Stimulated activated CD4-positive, alpha-beta T cell treated with anti-CD3 and anti-CD28 coated beads, Interleukin-12 subunit alpha, Interleukin-12 subunit beta, amount 100 ng/mL, for 4 hours (primary cell): ENCODE results near the gene MRPL23.

Source experiments
- DNase-seq: peaks from one replicate; pipeline ENCODE4 v3.0.0-alpha.2; 2020

Gene MRPL23

GRCh38 chr11:1946812-1947484 lies at the start of gene MRPL23:
MRPL23 (plus strand) TSS chr11:1947332; CDS start chr11:1947363, 31 bp downstream.
- peak; percentile 45 for DNase-seq

- no peak for DNase-seq
Observed at GRCh38 chr11:1899090-1899489, 48.0 kb upstream of the MRPL23 start.

- DNase-seq, result no peak
Observed at GRCh38 chr11:1899686-1900085, 47.4 kb upstream of the MRPL23 start.

GRCh38 chr11:1906181-1906580 lies 41.0 kb upstream of the MRPL23 start:
- no peak for DNase-seq

GRCh38 chr11:1906611-1907423 lies 40.3 kb upstream of the MRPL23 start:
- DNase-seq, result no peak

- DNase-seq, result no peak
Observed at GRCh38 chr11:1908618-1909017, 38.5 kb upstream of the MRPL23 start.

- no peak for DNase-seq
Observed at GRCh38 chr11:1909524-1909923, 37.6 kb upstream of the MRPL23 start.

- no peak for DNase-seq
Observed at GRCh38 chr11:1912289-1912878, 34.7 kb upstream of the MRPL23 start.

- DNase-seq, result no peak
Observed at GRCh38 chr11:1913271-1914060, 33.7 kb upstream of the MRPL23 start.

- DNase-seq, result no peak
Observed at GRCh38 chr11:1915795-1916131, 31.4 kb upstream of the MRPL23 start.

- DNase-seq, result no peak
Observed at GRCh38 chr11:1916132-1916985, 30.8 kb upstream of the MRPL23 start.

- DNase-seq, result no peak
Observed at GRCh38 chr11:1916986-1917522, 30.1 kb upstream of the MRPL23 start.

- DNase-seq, result no peak
Observed at GRCh38 chr11:1917523-1918435, 29.4 kb upstream of the MRPL23 start.

GRCh38 chr11:1918436-1919315 lies 28.5 kb upstream of the MRPL23 start:
- DNase-seq, result no peak

GRCh38 chr11:1919391-1920127 lies 27.6 kb upstream of the MRPL23 start, which contains the start of gene TNNT3:
TNNT3 (plus strand) TSS chr11:1919703; CDS start chr11:1922875, 3,172 bp downstream.
- no peak for DNase-seq

- no peak for DNase-seq
Observed at GRCh38 chr11:1920128-1920908, 26.8 kb upstream of the MRPL23 start.

- no peak for DNase-seq
Observed at GRCh38 chr11:1920909-1921573, 26.1 kb upstream of the MRPL23 start.
